ENCODE data around the gene TEDC2.

DNA sequence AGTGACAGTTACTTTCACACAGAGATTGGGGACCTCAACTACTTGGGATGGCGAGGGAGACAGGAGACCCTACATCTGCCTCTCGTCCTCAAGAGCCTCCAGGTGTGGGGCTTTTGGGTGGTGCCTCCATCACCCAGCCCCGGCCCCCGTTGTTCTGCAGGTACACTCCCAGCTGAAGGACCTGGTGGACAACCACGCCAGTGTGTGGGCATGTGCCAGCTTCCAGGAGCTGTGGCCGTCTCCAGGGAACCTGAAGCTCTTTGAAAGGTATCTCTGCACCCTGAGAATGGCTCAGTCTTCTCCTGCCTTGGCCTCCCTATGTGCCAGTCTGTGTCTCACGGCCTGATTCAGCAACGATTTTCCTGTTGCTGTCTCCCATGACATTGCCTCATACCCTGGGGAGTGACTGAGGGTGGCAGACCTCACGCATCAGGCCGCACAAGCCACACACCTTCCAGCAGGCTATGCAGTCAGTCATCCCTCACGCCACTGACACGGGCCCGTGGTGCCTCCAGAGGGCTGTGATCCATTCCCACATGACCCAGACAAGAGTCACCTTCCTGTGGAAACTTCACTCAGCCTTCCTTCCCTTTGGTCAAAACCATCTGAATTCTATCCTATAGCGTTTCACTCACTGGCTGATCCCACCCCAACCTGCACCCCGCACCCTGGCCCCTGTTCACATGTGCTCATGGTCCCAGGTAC lies 27.0 kb upstream of the TEDC2 start:
- TF ChIP-seq, protein P1, sequence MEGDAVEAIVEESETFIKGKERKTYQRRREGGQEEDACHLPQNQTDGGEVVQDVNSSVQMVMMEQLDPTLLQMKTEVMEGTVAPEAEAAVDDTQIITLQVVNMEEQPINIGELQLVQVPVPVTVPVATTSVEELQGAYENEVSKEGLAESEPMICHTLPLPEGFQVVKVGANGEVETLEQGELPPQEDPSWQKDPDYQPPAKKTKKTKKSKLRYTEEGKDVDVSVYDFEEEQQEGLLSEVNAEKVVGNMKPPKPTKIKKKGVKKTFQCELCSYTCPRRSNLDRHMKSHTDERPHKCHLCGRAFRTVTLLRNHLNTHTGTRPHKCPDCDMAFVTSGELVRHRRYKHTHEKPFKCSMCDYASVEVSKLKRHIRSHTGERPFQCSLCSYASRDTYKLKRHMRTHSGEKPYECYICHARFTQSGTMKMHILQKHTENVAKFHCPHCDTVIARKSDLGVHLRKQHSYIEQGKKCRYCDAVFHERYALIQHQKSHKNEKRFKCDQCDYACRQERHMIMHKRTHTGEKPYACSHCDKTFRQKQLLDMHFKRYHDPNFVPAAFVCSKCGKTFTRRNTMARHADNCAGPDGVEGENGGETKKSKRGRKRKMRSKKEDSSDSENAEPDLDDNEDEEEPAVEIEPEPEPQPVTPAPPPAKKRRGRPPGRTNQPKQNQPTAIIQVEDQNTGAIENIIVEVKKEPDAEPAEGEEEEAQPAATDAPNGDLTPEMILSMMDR (IDR thresholded peaks at IDR 0.05): no peak
- no peak for TF ChIP-seq POLR2AphosphoS5 (IDR thresholded peaks at IDR 0.05)

Data from esophagus muscularis mucosa (tissue), 3 donors.